GM11168 (cell line): ENCODE measurements around the gene MRGPRF.

Experiments
- in situ Hi-C: fragments of 300-500 bp; cut with MboI; formaldehyde crosslinking; loops from one replicate; pipeline ENCODE4 v1.12.0; 2022; ENCODE audit warnings: low sequenced_read_pairs; ENCODE audit not compliant: unreplicated experiment

MRGPRF gene

GRCh38 chr11:68970921-68971636 lies 42.0 kb downstream of the MRGPRF start:
- in situ Hi-C loops: no loop called here

- in situ Hi-C loops: no loop called here
Measured at GRCh38 chr11:68969386-68969785, 43.7 kb downstream of the MRGPRF start.

GRCh38 chr11:68968306-68969250 lies 44.5 kb downstream of the MRGPRF start:
- in situ Hi-C loops: no loop called here

- in situ Hi-C loops: no loop called here
Measured at GRCh38 chr11:68966894-68967780, 45.9 kb downstream of the MRGPRF start.

- in situ Hi-C loops: no loop called here
Measured at GRCh38 chr11:68965901-68966853, 46.9 kb downstream of the MRGPRF start.

GRCh38 chr11:68963779-68964178 lies 49.3 kb downstream of the MRGPRF start:
- in situ Hi-C loops: no loop called here

GRCh38 chr11:68962527-68963250 lies 50.4 kb downstream of the MRGPRF start:
- in situ Hi-C loops: no loop called here

- in situ Hi-C loops: no loop called here
Measured at GRCh38 chr11:68961245-68961644, 51.8 kb downstream of the MRGPRF start.

- in situ Hi-C loops: no loop called here
Measured at GRCh38 chr11:68960294-68961071, 52.6 kb downstream of the MRGPRF start.

- in situ Hi-C loops: no loop called here
Measured at GRCh38 chr11:68959465-68960293, 53.4 kb downstream of the MRGPRF start.

GRCh38 chr11:68958211-68958610 lies 54.8 kb downstream of the MRGPRF start:
- in situ Hi-C loops: no loop called here

- in situ Hi-C loops: no loop called here
Measured at GRCh38 chr11:68956547-68957254, 56.3 kb downstream of the MRGPRF start.

- in situ Hi-C loops: no loop called here
Measured at GRCh38 chr11:68956142-68956541, 56.9 kb downstream of the MRGPRF start.

GRCh38 chr11:68955607-68955958 lies 57.5 kb downstream of the MRGPRF start:
- in situ Hi-C loops: no loop called here

GRCh38 chr11:68954836-68955606 lies 58.0 kb downstream of the MRGPRF start:
- in situ Hi-C loops: no loop called here
